BLaER1 treated with 17β-estradiol and CSF1 and Interleukin-3, amounts not matched to agents 10 nM and 100 nM (cell line): Measurements from ENCODE around the gene CPLANE2.
A peak's percentile ranks its signal among the peaks of the same experiment; 100 is the strongest.
"Not testable (repeated sequence)": the region's sequence is repeated elsewhere in the genome, so short reads cannot be mapped to it uniquely, and the experiment has no call there.

ENCODE experiments used
- H3K27ac ChIP-seq, 11 experiments: shearing (Covaris generic); formaldehyde crosslinking; 2 replicates each; pipeline ENCODE4 v1.8.1; 2022
- H3K27me3 ChIP-seq, 11 experiments: shearing (Covaris generic); formaldehyde crosslinking; 2 replicates each; pipeline ENCODE4 v1.8.1; 2022
- H3K36me3 ChIP-seq, 11 experiments: shearing (Covaris generic); formaldehyde crosslinking; 2 replicates each; pipeline ENCODE4 v1.8.1; 2022
- H3K4me1 ChIP-seq, 10 experiments: shearing (Covaris generic); formaldehyde crosslinking; 2 replicates each; pipeline ENCODE4 v1.8.1; 2022
- H3K4me2 ChIP-seq, 11 experiments: shearing (Covaris generic); formaldehyde crosslinking; 2 replicates each; pipeline ENCODE4 v1.8.1; 2022
- H3K4me3 ChIP-seq, 10 experiments: shearing (Covaris generic); formaldehyde crosslinking; 2 replicates each; pipeline ENCODE4 v1.8.1; 2022
- H3K9ac ChIP-seq, 11 experiments: shearing (Covaris generic); formaldehyde crosslinking; 2 replicates each; pipeline ENCODE4 v1.8.1; 2022
- H3K9me3 ChIP-seq, 11 experiments: shearing (Covaris generic); formaldehyde crosslinking; replicated peaks in 1 of 11; 2 replicates each; pipeline ENCODE4 v1.8.1; 2022
- H4K20me1 ChIP-seq, 11 experiments: shearing (Covaris generic); formaldehyde crosslinking; 2 replicates each; pipeline ENCODE4 v1.8.1; 2022
- Cebpa-rat ChIP-seq, 11 experiments: shearing (Covaris generic); IDR thresholded peaks; 2 replicates each; pipeline ENCODE4 v1.8.1; 2022

Gene CPLANE2

GRCh38 chr1:16262067-16262466, 25.1 kb upstream of the CPLANE2 start:
- no peaks in the 10 kb centered on the region for H3K27me3 ChIP-seq
- peaks cover 7 to 18% (median 11%) of the 10 kb centered on the region in 10 experiments; a peak in 14 of 20 replicates for H3K4me1 ChIP-seq
- no peak overlapping the region for H3K9ac ChIP-seq
- peaks cover 13 to 100% (median 48%) of the 10 kb centered on the region in 11 experiments; a peak in 17 of 22 replicates for H4K20me1 ChIP-seq
- H3K4me2 ChIP-seq: no peak overlapping the region
- no peak overlapping the region for H3K4me3 ChIP-seq
- H3K27ac ChIP-seq: no peak overlapping the region
- peaks cover 2 to 92% (median 28%) of the 10 kb centered on the region in 11 experiments; a peak in 17 of 22 replicates for H3K36me3 ChIP-seq
- no peak for TF ChIP-seq Cebpa-rat (IDR thresholded peaks at IDR 0.05)
- no peaks in the 10 kb centered on the region for H3K9me3 ChIP-seq

GRCh38 chr1:16260814-16261213, 23.8 kb upstream of the CPLANE2 start:
- no peak overlapping the region for H3K27ac ChIP-seq
- no peaks in the 10 kb centered on the region for H3K9me3 ChIP-seq
- no peaks in the 10 kb centered on the region for H3K27me3 ChIP-seq
- no peak overlapping the region for H3K4me3 ChIP-seq
- H3K4me1 ChIP-seq: peaks cover 4 to 17% (median 10%) of the 10 kb centered on the region in 10 experiments; a peak in 12 of 20 replicates
- no peak overlapping the region for H3K4me2 ChIP-seq
- H3K9ac ChIP-seq: no peak overlapping the region
- TF ChIP-seq Cebpa-rat (IDR thresholded peaks at IDR 0.05): no peak
- H4K20me1 ChIP-seq: peaks cover 13 to 99% (median 40%) of the 10 kb centered on the region in 11 experiments; a peak in 17 of 22 replicates
- peaks cover 13 to 94% (median 36%) of the 10 kb centered on the region in 11 experiments for H3K36me3 ChIP-seq

GRCh38 chr1:16258591-16259135, 21.7 kb upstream of the CPLANE2 start:
- Histone ChIP-seq H3K27ac (no peak overlapping the region), H3K9me3 (no peaks in the 10 kb centered on the region), H4K20me1 (peaks cover 6 to 87% (median 28%) of the 10 kb centered on the region in 11 experiments; a peak in 16 of 22 replicates), H3K4me1 (peaks cover 4 to 17% (median 10%) of the 10 kb centered on the region in 10 experiments; a peak in 12 of 20 replicates), H3K36me3 (peaks cover 34 to 99% (median 53%) of the 10 kb centered on the region in 11 experiments), H3K27me3 (no peaks in the 10 kb centered on the region), H3K9ac (no peak overlapping the region), H3K4me3 (no peak overlapping the region), H3K4me2 (peak overlapping the region in 3 of 11 experiments; percentile 2 to 25 (median 5); a peak in 2 of 22 replicates)
- peak in 2 of 11 experiments; percentile 25 to 46; a peak in 1 of 22 replicates for TF ChIP-seq Cebpa-rat (IDR thresholded peaks at IDR 0.05)

GRCh38 chr1:16257968-16258367, 21.0 kb upstream of the CPLANE2 start:
- H3K27me3 ChIP-seq: no peaks in the 10 kb centered on the region
- no peak overlapping the region for H3K9ac ChIP-seq
- H3K9me3 ChIP-seq: no peaks in the 10 kb centered on the region
- no peak overlapping the region; a peak in 1 of 22 replicates for H3K27ac ChIP-seq
- peaks cover 6 to 84% (median 28%) of the 10 kb centered on the region in 11 experiments; a peak in 15 of 22 replicates for H4K20me1 ChIP-seq
- H3K4me2 ChIP-seq: no peak overlapping the region
- H3K36me3 ChIP-seq: peaks cover 41 to 99% (median 54%) of the 10 kb centered on the region in 11 experiments
- no peak overlapping the region for H3K4me3 ChIP-seq
- TF ChIP-seq Cebpa-rat (IDR thresholded peaks at IDR 0.05): no peak
- peaks cover 4 to 17% (median 10%) of the 10 kb centered on the region in 10 experiments; a peak in 12 of 20 replicates for H3K4me1 ChIP-seq

GRCh38 chr1:16257556-16257955, 20.6 kb upstream of the CPLANE2 start:
- peaks cover 4 to 17% (median 10%) of the 10 kb centered on the region in 10 experiments; a peak in 12 of 20 replicates for H3K4me1 ChIP-seq
- H3K36me3 ChIP-seq: peaks cover 45 to 99% (median 55%) of the 10 kb centered on the region in 11 experiments
- not testable (repeated sequence) for H3K9ac ChIP-seq, H3K27ac ChIP-seq, H3K4me3 ChIP-seq, H3K4me2 ChIP-seq, H3K27me3 ChIP-seq, H3K9me3 ChIP-seq
- H4K20me1 ChIP-seq: peaks cover 6 to 79% (median 28%) of the 10 kb centered on the region in 11 experiments; a peak in 15 of 22 replicates

- Histone ChIP-seq H3K27ac (no peak overlapping the region), H3K9me3 (no peaks in the 10 kb centered on the region), H4K20me1 (peaks cover 6 to 76% (median 28%) of the 10 kb centered on the region in 11 experiments; a peak in 15 of 22 replicates), H3K9ac (no peak overlapping the region), H3K27me3 (no peaks in the 10 kb centered on the region), H3K4me3 (no peak overlapping the region), H3K36me3 (peaks cover 56 to 100% (median 60%) of the 10 kb centered on the region in 11 experiments), H3K4me1 (peaks cover 4 to 17% (median 10%) of the 10 kb centered on the region in 10 experiments; a peak in 12 of 20 replicates), H3K4me2 (no peak overlapping the region)
- no peak for TF ChIP-seq Cebpa-rat (IDR thresholded peaks at IDR 0.05)
Measured at GRCh38 chr1:16256478-16256877, 19.5 kb upstream of the CPLANE2 start.

- H3K4me3 ChIP-seq: no peak overlapping the region
- H3K27me3 ChIP-seq: no peaks in the 10 kb centered on the region
- H3K4me2 ChIP-seq: no peak overlapping the region
- H3K4me1 ChIP-seq: peaks cover 15 to 29% (median 24%) of the 10 kb centered on the region in 10 experiments
- TF ChIP-seq Cebpa-rat (IDR thresholded peaks at IDR 0.05): no peak
- H3K27ac ChIP-seq: no peak overlapping the region
- peaks cover 68 to 100% (median 76%) of the 10 kb centered on the region in 11 experiments for H3K36me3 ChIP-seq
- no peak overlapping the region for H3K9ac ChIP-seq
- H3K9me3 ChIP-seq: no peaks in the 10 kb centered on the region
- peaks cover 0 to 74% (median 19%) of the 10 kb centered on the region in 11 experiments; a peak in 15 of 22 replicates for H4K20me1 ChIP-seq
Measured at GRCh38 chr1:16254263-16254928, 17.4 kb upstream of the CPLANE2 start.

GRCh38 chr1:16253332-16253922, 16.4 kb upstream of the CPLANE2 start:
- peaks cover 68 to 93% (median 76%) of the 10 kb centered on the region in 11 experiments for H3K36me3 ChIP-seq
- H4K20me1 ChIP-seq: peaks cover 0 to 74% (median 18%) of the 10 kb centered on the region in 11 experiments; a peak in 14 of 22 replicates
- H3K4me1 ChIP-seq: peaks cover 19 to 32% (median 27%) of the 10 kb centered on the region in 10 experiments
- no peak overlapping the region for H3K9ac ChIP-seq
- no peaks in the 10 kb centered on the region for H3K9me3 ChIP-seq
- H3K4me2 ChIP-seq: no peak overlapping the region
- no peak overlapping the region for H3K4me3 ChIP-seq
- no peak for TF ChIP-seq Cebpa-rat (IDR thresholded peaks at IDR 0.05)
- H3K27me3 ChIP-seq: no peaks in the 10 kb centered on the region
- H3K27ac ChIP-seq: no peak overlapping the region

GRCh38 chr1:16252912-16253311, 15.9 kb upstream of the CPLANE2 start:
- no peak overlapping the region for H3K4me2 ChIP-seq
- peaks cover 69 to 92% (median 79%) of the 10 kb centered on the region in 11 experiments for H3K36me3 ChIP-seq
- H3K4me3 ChIP-seq: no peak overlapping the region
- H3K27ac ChIP-seq: no peak overlapping the region
- peaks cover 23 to 34% (median 29%) of the 10 kb centered on the region in 10 experiments for H3K4me1 ChIP-seq
- no peak for TF ChIP-seq Cebpa-rat (IDR thresholded peaks at IDR 0.05)
- H3K9ac ChIP-seq: no peak overlapping the region
- H3K27me3 ChIP-seq: no peaks in the 10 kb centered on the region
- no peaks in the 10 kb centered on the region for H3K9me3 ChIP-seq
- H4K20me1 ChIP-seq: peaks cover 0 to 74% (median 19%) of the 10 kb centered on the region in 11 experiments; a peak in 13 of 22 replicates
